Right renal cortex interstitium (tissue), 3 donors: ENCODE data around the gene CYP3A5. TPM values are rescaled to one million over a fixed set of nuclear protein-coding genes. Genes with fewer than 3 reads are reported as not detected.
"Not testable (repeated sequence)": the region's sequence is repeated elsewhere in the genome, so short reads cannot be mapped to it uniquely, and the experiment has no call there.

Experiments
- DNase-seq, 3 donors: peaks; one replicate each; pipeline ENCODE4 v3.0.0-alpha.2; 2013; ENCODE audit warnings: low read depth in 3 of 3, low spot score in 2 of 3
- polyA plus RNA-seq, 3 donors: library from polyadenylated mRNA; unstranded; fragments of 120-200 nt; gene quantifications; one replicate each; pipeline ENCODE4 v1.2.1, GENCODE V29; 2013; ENCODE audit not compliant: insufficient read length in 3 of 3

The CYP3A5 gene
- polyA plus RNA-seq, 3 donors: 1.00 to 1.4 (median 1.0) TPM

DNA sequence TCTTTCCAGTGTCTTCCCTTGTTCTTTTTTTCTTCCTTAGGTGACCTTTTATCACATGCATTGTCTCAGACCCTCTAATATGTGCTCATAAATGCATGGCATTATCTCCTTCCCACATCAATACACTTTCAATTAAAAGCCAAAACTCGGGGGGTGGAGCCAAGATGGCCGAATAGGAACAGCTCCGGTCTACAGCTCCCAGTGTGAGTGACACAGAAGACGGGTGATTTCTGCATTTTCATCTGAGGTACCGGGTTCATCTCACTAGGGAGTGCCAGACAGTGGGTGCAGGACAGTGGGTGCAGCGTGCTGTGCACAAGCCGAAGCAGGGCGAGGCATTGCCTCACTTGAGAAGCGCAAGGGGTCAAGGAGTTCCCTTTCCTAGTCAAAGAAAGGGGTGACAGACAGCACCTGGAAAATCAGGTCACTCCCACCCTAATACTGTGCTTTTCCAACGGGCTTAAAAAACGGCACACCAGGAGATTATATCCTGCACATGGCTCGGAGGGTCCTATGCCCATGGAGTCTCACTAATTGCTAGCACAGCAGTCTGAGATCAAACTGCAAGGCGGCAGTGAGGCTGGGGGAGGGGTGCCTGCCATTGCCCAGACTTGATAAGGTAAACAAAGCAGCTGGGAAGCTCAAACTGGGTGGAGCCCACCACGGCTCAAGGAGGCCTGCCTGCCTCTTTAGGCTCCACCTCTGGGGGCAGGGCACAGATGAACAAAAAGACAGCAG, 6.2 kb upstream of the CYP3A5 start:
- DNase-seq: not testable (repeated sequence)

DNA sequence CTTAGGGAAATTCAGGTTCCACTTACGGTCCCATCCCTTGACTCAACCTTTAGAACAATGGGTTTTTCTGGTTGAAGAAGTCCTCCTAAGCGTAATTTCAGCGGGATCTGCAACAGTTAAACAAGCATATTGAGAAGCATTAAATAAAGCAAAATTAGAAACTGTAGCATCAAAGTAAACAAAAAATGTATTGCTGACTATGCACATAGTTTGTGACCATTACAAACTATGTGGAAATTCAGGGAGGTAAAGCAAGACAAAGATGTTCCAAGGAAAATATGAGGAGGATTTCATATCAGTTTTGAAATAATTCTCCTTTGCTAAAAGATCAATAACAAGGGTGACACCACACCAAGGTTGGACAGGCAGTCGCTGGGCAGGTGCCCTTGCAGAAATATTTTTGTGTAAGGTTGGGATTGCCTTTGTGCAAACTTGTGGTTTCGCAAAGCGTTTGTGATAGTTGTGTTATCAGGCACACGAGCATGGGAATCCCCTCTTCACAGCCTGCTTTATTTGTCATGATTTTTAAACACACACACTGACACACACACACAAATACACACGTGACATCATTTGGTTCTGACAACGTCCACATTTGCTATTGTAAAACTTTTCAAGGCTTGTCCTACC, 5.4 kb upstream of the CYP3A5 start:
- DNase-seq: no peak

DNA sequence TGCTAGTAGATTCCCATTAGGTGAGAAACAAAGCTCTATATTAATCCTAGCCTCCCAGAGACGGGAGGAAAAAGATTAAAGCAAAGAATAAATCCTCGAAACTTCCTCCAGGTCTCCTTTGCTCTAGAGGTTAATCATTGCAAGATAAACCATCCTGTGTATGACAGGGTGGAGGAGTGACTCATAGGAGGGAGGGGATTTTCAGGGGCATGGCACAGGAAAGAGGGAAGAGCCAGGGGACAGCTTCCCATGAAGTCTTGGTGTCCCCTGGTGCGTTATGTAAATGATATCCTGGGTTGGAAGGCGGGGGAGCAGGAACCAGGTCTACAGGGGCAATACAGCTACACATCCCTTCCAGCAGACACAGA, 780 bp downstream of the CYP3A5 start:
- no peak for DNase-seq

DNA sequence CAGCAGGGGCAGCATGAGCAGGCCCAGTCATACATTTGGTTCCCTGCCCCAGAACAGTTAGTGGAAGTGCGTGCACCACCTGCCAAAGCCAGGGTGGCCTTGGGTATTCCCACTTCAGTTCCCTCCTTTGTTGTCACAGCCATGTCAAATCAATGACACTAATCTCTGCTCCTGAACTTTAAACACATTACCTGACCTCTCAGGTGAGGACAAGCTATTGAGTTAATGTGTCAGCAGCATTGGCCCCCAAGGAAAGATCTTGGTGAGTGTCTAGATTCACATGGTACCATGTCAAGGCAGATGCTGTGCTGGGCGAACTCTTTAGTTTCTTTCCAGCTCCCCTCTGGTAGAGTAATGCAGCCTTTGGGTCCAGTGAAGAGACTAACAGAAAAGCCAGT, 2.1 kb downstream of the CYP3A5 start:
- DNase-seq: no peak

DNA sequence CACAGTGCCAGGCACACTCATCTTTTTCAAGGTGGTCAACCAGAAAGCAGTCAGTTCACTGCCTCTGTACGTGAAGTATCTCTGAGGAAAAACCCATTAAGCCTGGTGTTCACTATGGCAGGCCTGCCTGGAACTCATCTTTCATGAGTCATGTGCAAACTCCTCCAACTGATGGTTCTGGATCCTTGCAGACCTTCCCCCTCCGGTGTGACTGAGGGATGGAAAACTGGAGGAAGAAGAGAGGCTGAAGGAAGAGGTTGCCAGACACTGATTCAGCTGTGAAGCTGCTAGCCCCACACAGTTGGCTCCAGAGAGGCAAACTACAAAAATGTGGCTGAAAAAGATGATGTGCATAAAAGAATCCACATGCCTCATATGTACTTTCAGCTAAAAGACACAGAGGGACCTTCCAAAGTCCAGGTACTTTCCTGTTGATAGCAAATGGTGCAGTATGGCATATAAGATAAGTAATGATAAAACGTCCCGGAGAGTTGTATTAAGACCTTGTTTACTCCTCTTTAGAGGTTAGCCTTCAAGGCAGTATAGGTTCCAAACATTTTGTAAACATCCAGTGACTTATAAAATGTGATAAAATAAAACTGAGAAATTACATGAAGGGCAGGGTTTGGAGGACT, 2.7 kb downstream of the CYP3A5 start:
- DNase-seq: no peak

DNA sequence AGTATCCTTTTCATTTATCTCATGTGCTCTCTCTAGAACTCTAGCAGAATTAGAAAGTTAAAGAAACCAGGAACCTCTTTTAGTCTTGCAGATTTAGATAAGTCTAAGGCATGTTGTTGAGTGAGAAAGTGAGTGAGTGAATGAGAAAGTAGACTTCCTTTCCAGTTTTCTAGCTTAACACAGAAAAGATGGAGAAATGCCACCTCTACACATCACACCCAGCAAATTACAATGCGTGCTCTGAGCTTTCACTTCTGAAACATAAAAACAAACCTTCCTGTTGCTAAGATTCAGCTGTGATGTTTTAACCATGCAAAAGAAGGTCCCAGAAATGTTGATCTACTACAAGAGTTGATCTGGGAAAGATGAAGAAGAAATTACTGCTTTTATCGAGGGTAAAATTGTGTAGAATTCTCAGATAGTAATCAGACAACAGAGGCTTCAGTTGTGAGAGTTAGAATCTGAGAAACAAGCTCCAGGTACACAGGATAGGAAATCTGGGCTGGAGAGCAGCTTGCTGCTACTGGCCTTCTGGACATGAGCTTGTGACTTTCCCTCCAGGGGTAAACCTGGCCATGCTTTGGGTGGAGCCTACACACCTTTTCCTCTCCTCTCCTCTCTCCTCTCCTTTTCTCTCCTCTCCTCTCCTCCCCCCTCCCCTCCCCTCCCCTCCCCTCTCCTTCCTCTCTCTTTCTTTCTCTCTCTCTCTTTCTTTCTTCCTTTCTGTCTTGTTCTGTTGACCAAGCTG, 4.6 kb downstream of the CYP3A5 start:
- DNase-seq: no peak

DNA sequence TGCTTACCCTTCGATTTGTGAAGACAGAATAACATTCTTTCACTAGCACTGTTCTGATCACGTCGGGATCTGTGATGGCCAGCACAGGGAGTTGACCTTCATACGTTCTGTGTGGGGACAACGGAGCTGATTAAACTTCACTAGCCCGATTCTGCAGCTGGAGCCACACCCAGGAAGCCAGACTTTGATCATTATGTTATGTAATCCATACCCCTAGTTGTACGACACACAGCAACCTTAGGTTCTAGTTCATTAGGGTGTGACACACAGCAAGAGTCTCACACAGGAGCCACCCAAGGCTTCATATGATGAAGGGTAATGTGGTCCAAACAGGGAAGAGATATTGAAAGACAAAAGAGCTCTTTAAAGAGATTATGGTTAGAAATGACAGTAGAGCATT, 7.2 kb downstream of the CYP3A5 start:
- no peak for DNase-seq

DNA sequence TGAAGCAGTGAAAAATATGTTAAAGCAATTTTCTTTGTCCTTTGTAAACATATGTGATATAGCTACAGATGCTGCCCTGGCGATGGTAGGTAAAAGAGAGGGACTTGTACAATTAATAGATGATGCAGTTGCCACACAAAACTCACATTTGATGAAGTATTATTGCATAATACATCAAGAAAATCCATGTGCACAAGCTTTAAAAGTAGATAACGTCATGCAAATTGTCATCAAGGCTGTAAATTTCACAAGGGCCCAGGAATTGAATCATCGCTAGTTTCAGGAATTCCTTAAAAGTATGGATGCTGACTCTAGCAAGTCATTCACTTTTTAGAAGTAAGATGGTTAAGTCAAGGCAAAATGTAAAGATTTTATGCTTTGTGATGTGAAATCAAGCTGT, 10.0 kb downstream of the CYP3A5 start:
- no peak for DNase-seq

DNA sequence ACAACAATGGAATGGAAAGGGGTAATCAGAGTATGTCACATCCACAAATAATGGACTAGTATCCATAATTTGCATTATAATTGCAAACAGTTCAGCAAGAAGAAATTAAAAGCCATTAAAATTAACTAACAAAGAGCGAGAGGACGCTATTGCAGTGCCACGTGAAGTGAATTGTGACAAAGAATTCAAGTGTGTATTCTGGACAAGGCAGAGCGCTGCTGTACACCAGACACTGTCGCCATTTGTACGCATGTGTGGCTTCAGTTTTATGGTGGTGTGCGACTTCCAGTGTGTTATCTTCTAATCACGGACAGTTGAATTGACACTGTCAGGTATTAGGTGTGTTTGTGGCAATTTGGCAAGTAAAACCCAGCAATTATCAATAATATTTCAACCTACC, 11.3 kb downstream of the CYP3A5 start:
- no peak for DNase-seq

DNA sequence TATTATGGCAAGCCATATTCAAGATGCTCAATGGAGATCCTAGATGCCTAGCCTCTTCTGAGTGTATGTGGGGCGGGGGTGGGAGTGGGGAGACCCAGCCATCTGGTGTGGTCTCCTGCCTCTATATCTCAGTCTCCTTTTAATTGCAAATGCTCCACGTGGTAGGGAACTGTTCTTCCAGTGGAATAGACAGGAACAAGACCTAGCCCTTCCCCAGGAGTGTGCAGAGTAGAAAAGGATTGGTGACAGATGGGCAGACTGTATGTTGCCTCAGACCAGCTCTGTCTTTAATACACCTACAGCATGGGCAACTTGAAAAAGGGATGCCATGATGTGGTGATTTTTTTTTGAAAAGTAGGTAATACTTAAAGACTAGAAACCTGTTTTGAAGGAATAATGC, 12.6 kb downstream of the CYP3A5 start:
- DNase-seq: no peak

DNA sequence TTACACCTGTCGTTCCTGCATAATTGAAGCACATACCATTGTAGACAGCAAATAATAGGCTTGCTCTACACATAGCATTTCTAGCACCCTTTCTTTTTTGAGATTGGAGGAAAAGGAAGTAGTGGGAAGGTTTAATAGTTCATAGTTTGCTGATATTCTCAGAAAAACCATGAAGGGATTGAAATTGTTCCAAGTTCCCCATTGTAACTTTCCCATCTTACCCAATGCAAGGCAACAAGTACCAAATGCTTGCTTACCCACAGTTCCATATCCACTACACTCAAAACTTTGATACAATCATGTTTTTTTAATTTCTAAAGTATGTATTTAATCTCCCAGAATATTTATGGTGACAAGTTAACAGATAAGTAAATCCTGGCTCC, 13.8 kb downstream of the CYP3A5 start:
- DNase-seq: no peak

DNA sequence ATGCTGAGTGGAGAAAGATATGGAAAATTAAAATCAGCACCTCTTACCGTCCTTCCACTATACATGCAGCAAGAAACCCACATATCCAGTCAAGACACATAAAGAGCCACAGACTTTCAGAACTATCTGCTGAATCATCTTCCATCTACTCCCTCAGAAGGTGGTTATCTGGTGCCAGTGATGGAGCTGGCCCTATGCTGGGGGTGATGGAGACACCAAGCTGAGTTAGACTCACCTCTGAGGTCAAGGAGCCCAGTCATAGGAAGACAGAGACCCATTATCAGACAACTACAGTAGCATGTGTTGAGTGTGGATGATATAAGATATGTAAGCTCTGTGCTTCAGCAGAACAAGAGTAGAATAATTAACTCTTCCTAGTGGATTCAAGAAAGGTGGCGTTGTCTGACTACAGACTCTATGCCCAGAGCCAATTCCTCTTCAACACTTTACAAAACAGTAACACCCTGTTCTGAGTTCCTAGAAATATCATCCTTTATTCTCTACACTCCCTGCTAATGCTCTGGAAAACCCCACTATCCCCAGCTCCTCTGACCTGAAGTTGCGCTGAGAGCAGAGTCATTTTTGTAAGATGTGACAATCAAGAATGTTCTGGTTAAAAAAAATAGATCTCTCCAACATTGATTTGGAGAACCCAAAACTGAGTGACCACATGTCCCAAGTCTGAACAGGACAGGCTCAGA, 14.3 kb downstream of the CYP3A5 start:
- no peak for DNase-seq

DNA sequence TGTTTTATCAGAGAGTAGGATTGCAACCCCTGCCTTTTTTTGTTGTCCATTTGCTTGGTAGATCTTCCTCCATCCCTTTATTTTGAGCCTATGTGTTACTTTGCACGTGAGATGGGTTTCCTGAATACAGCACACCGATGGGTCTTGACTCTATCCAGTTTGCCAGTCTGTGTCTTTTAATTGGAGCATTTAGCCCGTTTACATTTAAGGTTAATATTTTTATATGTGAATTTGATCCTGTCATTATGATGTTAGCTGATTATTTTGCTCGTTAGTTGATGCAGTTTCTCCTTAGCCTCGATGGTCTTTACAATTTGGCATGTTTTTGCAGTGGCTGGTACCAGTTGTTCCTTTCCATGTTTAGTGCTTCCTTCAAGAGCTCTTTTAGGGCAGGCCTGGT, 21.9 kb downstream of the CYP3A5 start:
- DNase-seq: not testable (repeated sequence)

DNA sequence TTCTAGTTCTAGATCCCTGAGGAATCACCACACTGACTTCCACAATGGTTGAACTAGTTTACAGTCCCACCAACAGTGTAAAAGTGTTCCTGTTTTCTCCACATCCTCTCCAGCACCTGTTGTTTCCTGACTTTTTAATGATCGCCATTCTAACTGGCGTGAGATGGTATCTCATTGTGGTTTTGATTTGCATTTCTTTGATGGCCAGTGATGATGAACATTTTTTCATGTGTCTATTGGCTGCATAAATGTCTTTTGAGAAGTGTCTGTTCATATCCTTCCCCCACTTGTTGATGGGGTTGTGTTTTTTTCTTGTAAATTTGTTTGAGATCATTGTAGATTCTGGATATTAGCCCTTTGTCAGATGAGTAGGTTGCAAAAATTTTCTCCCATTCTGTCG, 25.2 kb downstream of the CYP3A5 start:
- DNase-seq: not testable (repeated sequence)

DNA sequence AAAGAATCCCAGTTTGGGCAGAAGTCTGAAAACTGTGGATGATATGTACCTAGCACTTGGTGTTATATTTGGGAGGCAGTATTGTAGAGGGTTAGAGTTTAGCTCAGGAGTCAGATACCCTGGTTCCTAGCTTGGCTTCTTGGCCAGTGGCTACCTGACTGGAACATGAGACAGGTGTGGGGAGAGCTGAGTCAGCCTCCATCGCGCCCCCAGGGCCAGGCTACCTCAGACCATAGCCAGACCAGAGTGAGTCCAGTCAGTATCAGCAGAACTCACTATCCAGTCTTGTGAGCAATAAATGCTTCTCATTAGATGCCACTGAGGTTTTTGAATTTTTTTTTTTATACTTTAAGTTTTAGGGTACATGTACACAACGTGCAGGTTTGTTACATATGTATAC, 26.0 kb downstream of the CYP3A5 start:
- no peak for DNase-seq

DNA sequence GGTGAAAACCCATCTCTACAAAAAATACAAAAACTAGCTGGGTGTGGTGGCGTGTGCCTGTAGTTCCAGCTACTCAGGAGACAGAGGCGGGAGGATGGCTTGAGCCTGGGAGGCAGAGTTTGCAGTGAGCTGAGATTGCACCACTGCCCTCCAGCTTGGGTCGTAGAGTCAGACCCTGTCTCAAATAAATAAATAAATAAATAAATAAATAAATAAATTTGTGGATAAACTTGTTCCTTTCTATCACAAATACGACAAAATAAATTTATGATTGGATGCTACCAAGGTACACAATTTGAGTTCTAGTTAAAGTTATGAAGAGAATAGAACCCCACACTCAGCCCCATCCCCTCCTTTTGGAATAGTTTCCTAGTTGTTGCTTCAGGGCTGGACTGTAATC, 26.5 kb downstream of the CYP3A5 start:
- DNase-seq: not testable (repeated sequence)

DNA sequence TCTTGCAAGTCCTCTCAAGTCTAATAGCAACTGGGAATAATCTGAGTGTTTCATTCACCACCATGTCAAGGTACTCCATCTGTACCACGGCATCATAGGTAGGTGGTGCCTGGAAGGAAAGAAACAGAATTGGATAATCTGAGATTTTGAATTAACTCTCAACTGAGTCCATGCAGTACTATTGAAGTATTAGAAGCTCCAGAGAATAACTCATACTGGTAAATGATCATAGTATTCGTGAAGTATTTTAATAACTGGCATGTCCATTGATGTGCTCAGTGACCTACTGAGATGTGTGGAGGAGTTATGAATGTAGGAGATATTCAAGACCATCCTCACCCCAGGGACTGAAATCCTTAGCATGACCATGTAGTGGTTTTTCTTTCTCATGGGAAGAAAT, 27.1 kb downstream of the CYP3A5 start:
- DNase-seq: no peak

DNA sequence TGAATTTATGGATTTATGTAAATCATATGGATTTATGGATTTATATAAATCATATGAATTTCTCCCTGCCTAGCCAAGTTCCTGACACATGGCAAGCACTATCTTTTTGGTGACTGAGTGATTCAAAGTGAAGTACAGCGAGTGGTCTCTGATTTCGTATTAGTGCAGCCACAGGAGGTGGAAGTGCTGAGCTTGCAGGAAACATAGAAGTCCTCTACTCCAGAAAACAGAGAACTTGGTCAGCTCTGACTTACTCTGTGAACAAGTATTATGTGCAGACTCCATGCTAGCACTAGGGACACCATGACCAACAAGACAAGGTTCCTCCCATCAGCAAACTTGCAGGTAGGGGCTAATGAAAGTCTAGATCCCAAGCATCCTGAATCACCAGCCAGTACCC, 28.5 kb downstream of the CYP3A5 start:
- DNase-seq: no peak

DNA sequence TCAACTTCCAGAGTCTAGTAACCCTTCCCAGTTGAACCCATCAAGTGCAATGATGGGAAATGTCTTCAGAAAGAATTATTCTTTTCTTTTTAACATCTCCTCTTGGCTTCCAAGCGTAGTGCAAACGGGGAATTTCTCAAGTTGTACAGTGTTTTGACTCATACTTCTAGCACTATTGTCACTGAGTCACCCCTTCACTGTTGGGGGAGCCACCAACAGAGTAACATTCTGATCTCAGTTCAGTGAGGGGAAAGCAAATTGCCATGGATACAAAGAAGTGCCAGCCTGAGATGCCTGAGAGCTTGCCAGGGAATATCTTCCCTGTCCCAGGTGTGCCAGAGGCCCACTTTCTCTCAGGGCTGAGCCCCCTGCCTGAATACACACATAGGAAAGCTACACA, 31.0 kb downstream of the CYP3A5 start:
- DNase-seq: no peak

DNA sequence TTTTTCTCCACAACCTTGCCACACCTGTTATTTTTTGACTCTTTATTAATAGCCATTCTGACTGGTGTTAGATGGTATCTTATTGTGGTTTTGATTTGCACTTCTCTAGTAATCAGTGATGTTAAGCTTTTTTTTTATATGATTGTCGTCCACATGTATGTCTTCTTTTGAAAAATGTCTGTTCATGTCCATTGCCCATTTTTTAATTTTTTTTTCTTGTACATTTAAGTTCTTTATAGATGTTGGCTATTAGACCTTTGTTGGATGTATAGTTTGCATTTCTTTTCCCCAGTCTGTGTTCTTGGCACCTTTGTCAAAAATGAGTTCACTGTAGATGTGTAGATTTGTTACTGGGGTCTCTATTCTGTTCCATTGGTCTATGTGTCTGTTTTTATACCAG, 34.2 kb downstream of the CYP3A5 start:
- DNase-seq: no peak

DNA sequence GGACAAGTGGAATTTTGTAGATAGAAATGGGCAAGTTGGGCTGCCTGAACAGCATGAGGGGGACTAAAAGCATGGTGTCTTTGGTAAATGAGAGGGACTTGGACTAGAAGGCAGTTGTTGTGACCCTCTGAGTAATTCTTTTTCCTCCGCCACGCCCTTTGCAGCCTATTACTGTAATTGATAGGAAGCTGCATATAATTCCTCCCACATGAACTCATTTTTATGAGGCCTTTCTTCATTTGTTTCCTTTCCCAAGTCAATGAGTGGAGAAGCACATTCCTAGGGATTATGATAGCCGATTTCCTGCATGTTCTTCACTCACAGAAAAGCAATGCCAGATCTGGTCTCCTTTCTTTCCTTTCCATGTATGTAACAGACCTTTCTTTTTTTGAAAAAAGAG, 35.4 kb downstream of the CYP3A5 start:
- no peak for DNase-seq
